HG03442 (cell line): ENCODE results near the gene SINHCAF.
"Not testable (repeated sequence)": the region's sequence is repeated elsewhere in the genome, so short reads cannot be mapped to it uniquely, and the experiment has no call there.

ENCODE experiments used
- ATAC-seq: cut with Tn5 transposase; IDR thresholded peaks from one replicate; pipeline ENCODE4 v1.9.1; 2021; ENCODE audit warnings: mild to moderate bottlenecking, moderate library complexity; ENCODE audit not compliant: unreplicated experiment

SINHCAF gene

GRCh38 chr12:31272607-31273225, 53.2 kb downstream of the SINHCAF start:
- no peak for ATAC-seq

DNA sequence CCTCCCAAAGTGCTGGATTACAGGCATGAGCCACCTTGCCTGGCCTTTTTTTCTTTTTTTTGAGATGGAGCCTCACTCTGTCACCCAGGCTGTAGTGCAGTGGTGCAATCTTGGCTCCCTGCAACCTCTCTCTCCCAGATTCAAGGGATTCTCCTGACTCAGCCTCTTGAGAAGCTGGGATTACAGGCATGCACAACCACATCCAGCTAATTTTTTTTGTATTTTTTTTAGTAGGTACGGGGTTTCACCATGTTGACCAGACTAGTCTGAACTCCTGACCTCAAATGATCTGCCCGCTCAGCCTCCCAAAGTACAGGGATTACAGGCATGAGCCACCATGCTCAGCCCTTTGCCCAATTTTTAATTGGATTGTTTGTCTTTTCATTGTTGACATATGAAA, 58.0 kb downstream of the SINHCAF start:
- ATAC-seq: no peak

- ATAC-seq: no peak
These were observed 60.2 kb downstream of the SINHCAF start for GRCh38 chr12:31265722-31266121.

GRCh38 chr12:31263661-31264060, 62.3 kb downstream of the SINHCAF start:
- ATAC-seq: no peak

- ATAC-seq: no peak
These were observed 64.2 kb downstream of the SINHCAF start for GRCh38 chr12:31261744-31262143.

- no peak for ATAC-seq
These were observed 65.1 kb downstream of the SINHCAF start for GRCh38 chr12:31260840-31261239.

GRCh38 chr12:31259136-31259886, 66.6 kb downstream of the SINHCAF start:
- no peak for ATAC-seq

GRCh38 chr12:31257784-31258183, 68.2 kb downstream of the SINHCAF start:
- no peak for ATAC-seq

- not testable (repeated sequence) for ATAC-seq
These were observed 74.0 kb downstream of the SINHCAF start for GRCh38 chr12:31251707-31252611.

- no peak for ATAC-seq
These were observed 75.8 kb downstream of the SINHCAF start for GRCh38 chr12:31250179-31250578.

DNA sequence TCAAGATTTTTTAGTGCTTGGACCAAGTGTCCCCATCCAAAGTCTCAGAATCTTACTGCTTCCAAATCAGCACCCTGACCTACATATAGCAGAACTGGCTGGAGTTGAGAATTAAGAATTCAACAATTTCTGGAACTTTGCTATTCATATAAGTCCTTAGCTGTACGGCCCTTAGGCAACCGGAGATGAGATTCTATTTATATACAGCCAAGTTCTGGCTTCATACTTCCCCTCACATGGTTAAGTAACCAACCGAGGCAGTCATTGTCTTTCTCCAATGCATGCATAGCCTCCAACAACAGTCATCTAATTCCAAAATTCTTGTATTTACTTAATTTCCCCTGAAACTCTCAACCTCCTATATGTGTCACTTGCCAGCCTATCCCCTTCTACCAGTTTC, 76.6 kb downstream of the SINHCAF start:
- ATAC-seq: no peak

DNA sequence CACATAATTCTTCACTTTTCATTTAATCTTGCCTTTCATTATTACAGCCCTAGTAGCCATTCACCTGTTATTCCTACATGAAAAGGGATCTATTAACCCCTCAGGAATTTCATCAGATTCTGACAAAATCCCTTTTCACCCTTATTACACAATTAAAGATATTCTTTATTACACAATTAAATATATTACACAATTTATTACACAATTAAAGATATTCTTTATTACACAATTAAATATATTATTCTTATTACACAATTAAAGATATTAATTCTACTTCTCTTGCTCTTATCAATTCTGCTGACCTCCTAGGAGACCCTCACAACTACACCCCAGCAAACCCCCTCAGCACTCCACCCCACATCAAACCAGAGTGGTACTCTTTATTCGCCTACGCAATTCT, 77.1 kb downstream of the SINHCAF start:
- no peak for ATAC-seq

GRCh38 chr12:31248337-31248736, 77.6 kb downstream of the SINHCAF start:
- no peak for ATAC-seq

DNA sequence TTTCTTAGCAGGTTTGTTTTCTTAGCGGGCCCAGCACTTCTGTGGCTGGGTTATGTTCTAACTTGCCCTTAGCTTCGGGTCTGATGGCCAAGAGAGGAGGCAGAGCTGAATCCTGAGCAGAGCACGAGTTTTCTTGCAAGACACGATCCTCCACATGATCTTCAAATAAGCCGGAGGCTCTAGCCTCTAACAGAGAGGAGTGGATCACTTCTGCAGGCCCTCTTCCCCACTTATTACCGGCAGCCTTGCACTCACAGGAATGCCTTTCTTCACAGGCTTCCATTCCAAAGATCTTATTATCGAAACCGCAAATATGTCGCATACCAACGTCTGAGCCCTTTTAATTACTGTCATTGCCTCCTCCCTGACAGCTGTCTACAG, 79.5 kb downstream of the SINHCAF start:
- no peak for ATAC-seq

GRCh38 chr12:31245822-31246469, 80.0 kb downstream of the SINHCAF start:
- ATAC-seq: no peak

DNA sequence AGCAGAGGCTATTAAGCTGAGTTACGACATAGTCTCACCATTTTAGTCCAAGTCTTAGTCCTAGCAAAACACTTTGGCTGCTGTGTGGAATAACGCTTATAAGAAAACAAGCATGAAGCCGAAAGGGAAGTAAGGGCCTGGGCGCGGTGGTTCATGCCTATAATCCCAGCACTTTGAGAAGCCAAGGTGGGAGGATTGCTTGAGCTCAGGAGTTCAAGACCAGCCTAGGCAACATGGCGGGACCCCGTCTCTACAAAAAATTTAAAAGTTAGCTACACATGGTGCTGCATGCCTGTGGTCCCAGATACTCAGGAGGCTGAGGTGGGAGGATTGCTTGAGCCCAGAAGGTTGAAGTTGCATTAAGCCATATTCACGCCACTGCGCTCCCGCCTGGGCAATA, 83.5 kb downstream of the SINHCAF start:
- not testable (repeated sequence) for ATAC-seq

DNA sequence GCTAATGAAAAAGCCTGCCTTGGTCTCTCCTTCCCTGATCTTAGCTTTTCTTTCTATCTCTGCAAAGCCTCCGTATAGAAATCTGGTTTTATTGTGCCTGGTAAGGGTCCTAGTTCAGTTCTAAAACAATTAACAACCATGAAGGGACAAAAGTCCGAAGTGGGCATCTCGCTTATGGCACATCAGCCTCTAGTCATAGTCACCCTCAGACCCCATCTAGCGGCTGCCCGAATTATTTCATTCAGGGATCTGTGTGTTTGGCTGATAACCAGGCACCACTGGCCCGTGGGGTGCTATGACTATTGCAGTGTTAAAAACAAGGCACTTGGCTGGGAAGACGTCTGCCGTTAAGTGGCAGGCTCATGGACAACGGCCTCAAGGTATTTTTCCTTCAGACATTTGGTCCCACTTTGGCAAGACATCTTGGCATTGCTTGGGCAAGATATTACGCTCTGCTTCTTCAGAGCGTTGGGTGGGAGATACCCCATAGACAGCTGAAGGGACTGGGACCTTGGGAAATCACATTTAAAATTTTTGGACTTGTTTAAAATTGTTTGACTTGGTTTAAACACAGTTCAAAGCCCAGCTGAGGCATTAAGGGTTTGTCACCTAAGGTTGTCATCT, 87.1 kb downstream of the SINHCAF start:
- ATAC-seq: peak; percentile 78

DNA sequence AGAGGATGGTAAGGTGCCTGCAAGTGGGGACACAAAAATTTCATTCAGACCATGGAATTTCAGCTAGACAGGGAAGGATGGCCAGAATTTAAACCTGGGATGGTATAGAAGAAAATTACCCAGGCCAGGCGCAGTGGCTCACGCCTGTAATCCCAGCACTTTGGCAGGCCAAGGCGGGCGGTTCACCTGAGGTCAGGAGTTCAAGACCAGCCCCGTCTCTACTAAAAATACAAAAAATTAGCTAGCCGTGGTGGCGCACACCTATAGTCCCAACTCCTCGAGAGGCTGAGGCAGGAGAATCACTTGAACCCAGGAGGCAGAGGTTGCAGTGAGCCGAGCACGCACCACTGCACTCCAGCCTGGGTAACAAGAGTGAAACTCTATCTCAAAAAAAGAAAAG, 87.6 kb downstream of the SINHCAF start:
- not testable (repeated sequence) for ATAC-seq

DNA sequence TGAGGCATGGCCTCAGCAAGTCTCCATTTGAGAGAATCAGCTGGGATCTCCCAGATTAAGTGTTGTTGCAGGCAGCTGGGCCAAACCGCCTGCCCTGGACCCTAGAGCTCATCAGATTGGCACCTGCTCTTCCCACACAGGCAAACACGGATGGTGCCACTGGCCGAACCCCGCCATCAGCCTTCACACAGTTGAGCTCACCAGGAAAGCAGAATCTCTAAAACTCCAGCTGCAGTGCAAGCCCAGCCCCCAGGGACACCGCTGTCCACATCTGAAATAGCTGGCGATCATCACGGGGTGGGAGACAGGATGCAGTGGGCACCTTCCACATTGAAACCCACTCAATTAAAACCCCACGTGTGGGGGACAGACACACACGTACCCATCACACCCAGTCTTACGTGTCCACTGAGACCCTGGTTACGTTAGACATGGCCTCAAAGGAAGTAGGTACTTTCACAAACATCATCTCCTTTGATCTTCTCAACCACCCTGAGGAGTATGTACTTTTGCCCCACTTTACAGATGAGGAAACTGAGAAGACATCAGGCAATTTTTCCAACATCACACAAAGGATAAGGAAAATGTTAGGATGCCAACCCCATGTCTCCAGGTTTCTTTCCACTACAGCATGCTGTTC, 88.8 kb downstream of the SINHCAF start:
- no peak for ATAC-seq

DNA sequence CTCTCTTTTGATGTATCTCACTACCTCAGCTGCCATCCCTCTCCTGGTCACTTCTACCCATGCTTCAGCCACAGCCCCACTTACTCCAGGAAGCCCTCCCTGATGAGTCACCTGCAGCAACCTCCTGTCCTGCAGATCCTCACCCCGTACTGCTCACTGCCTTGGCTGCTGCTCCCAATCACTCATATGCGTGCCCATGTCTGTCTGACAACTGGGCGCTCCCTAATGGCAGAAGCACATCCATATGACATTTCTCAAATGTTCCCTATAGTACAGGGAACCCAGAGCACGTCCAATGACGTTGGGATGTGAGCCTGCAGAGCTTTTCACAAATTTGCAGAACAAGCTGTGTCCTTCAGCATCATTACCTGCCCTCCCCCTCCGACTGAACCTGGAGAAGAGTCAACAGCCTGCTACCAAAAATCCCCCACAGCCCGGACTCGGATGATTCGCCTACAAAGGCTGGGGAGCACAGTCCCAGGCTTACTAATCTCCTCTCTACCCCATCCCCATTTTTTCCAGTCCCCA, 90.0 kb downstream of the SINHCAF start:
- ATAC-seq: no peak
